Measurements from ENCODE around the gene MEF2C.
"Not testable (repeated sequence)": the region's sequence is repeated elsewhere in the genome, so short reads cannot be mapped to it uniquely, and the experiment has no call there.

DNA sequence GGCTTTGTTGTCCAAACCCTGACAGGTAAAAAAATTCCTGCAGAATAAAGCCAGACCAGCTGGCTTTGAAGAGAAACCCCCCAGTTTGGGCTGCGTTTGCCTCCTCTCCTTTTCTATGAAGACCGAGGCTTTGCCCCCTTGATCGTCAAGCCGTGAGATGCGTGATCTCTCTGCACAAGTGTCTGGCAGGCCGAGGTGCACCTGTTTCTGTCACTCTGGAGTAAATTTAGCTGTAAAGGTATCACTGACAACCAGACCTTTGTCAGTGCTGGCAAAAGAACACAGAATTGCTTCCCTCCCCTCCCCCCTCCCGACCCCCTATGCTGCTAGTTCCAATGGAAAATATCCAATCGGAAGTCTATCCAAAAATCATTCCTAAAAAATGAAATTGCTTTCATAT is 21.0 kb upstream of the MEF2C start:
- not testable (repeated sequence) for TF ChIP-seq RFX3 (CRISPR knock-in tag; IDR thresholded peaks at IDR 0.05); GABPA (IDR thresholded peaks at IDR 0.05; ENCODE audit: low read depth, low read length); GABPA (CRISPR knock-in tag; IDR thresholded peaks at IDR 0.05; ENCODE audit: low read depth); ZNF7 (CRISPR knock-in tag; IDR thresholded peaks at IDR 0.05); SRSF4 (IDR thresholded peaks at IDR 0.05; ENCODE audit: low read depth, low read length, poor library complexity, severe bottlenecking); SMARCC2 (IDR thresholded peaks at IDR 0.05); KDM4B (CRISPR knock-in tag; IDR thresholded peaks at IDR 0.05); TCF7L2 (IDR thresholded peaks at IDR 0.05; ENCODE audit: low read depth, low read length)
- TF ChIP-seq, protein P1, sequence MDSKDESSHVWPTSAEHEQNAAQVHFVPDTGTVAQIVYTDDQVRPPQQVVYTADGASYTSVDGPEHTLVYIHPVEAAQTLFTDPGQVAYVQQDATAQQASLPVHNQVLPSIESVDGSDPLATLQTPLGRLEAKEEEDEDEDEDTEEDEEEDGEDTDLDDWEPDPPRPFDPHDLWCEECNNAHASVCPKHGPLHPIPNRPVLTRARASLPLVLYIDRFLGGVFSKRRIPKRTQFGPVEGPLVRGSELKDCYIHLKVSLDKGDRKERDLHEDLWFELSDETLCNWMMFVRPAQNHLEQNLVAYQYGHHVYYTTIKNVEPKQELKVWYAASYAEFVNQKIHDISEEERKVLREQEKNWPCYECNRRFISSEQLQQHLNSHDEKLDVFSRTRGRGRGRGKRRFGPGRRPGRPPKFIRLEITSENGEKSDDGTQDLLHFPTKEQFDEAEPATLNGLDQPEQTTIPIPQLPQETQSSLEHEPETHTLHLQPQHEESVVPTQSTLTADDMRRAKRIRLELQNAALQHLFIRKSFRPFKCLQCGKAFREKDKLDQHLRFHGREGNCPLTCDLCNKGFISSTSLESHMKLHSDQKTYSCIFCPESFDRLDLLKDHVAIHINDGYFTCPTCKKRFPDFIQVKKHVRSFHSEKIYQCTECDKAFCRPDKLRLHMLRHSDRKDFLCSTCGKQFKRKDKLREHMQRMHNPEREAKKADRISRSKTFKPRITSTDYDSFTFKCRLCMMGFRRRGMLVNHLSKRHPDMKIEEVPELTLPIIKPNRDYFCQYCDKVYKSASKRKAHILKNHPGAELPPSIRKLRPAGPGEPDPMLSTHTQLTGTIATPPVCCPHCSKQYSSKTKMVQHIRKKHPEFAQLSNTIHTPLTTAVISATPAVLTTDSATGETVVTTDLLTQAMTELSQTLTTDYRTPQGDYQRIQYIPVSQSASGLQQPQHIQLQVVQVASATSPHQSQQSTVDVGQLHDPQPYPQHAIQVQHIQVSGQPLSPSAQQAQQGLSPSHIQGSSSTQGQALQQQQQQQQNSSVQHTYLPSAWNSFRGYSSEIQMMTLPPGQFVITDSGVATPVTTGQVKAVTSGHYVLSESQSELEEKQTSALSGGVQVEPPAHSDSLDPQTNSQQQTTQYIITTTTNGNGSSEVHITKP (CRISPR knock-in tag; IDR thresholded peaks at IDR 0.05; ENCODE audit: low read depth): not testable (repeated sequence)
- TF ChIP-seq, protein P2, sequence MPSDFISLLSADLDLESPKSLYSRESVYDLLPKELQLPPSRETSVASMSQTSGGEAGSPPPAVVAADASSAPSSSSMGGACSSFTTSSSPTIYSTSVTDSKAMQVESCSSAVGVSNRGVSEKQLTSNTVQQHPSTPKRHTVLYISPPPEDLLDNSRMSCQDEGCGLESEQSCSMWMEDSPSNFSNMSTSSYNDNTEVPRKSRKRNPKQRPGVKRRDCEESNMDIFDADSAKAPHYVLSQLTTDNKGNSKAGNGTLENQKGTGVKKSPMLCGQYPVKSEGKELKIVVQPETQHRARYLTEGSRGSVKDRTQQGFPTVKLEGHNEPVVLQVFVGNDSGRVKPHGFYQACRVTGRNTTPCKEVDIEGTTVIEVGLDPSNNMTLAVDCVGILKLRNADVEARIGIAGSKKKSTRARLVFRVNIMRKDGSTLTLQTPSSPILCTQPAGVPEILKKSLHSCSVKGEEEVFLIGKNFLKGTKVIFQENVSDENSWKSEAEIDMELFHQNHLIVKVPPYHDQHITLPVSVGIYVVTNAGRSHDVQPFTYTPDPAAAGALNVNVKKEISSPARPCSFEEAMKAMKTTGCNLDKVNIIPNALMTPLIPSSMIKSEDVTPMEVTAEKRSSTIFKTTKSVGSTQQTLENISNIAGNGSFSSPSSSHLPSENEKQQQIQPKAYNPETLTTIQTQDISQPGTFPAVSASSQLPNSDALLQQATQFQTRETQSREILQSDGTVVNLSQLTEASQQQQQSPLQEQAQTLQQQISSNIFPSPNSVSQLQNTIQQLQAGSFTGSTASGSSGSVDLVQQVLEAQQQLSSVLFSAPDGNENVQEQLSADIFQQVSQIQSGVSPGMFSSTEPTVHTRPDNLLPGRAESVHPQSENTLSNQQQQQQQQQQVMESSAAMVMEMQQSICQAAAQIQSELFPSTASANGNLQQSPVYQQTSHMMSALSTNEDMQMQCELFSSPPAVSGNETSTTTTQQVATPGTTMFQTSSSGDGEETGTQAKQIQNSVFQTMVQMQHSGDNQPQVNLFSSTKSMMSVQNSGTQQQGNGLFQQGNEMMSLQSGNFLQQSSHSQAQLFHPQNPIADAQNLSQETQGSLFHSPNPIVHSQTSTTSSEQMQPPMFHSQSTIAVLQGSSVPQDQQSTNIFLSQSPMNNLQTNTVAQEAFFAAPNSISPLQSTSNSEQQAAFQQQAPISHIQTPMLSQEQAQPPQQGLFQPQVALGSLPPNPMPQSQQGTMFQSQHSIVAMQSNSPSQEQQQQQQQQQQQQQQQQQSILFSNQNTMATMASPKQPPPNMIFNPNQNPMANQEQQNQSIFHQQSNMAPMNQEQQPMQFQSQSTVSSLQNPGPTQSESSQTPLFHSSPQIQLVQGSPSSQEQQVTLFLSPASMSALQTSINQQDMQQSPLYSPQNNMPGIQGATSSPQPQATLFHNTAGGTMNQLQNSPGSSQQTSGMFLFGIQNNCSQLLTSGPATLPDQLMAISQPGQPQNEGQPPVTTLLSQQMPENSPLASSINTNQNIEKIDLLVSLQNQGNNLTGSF (CRISPR knock-in tag; IDR thresholded peaks at IDR 0.05): not testable (repeated sequence)
- TF ChIP-seq, protein P3, sequence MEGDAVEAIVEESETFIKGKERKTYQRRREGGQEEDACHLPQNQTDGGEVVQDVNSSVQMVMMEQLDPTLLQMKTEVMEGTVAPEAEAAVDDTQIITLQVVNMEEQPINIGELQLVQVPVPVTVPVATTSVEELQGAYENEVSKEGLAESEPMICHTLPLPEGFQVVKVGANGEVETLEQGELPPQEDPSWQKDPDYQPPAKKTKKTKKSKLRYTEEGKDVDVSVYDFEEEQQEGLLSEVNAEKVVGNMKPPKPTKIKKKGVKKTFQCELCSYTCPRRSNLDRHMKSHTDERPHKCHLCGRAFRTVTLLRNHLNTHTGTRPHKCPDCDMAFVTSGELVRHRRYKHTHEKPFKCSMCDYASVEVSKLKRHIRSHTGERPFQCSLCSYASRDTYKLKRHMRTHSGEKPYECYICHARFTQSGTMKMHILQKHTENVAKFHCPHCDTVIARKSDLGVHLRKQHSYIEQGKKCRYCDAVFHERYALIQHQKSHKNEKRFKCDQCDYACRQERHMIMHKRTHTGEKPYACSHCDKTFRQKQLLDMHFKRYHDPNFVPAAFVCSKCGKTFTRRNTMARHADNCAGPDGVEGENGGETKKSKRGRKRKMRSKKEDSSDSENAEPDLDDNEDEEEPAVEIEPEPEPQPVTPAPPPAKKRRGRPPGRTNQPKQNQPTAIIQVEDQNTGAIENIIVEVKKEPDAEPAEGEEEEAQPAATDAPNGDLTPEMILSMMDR (CRISPR knock-in tag; IDR thresholded peaks at IDR 0.05): not testable (repeated sequence)
